Measurements from ENCODE around the gene NDST1. TPM values are rescaled to one million over a fixed set of nuclear protein-coding genes. Genes with fewer than 3 reads are reported as not detected.

NDST1 gene
- polyA plus RNA-seq, 4 donors: 53.2 to 64.0 (median 57.8) TPM

DNA sequence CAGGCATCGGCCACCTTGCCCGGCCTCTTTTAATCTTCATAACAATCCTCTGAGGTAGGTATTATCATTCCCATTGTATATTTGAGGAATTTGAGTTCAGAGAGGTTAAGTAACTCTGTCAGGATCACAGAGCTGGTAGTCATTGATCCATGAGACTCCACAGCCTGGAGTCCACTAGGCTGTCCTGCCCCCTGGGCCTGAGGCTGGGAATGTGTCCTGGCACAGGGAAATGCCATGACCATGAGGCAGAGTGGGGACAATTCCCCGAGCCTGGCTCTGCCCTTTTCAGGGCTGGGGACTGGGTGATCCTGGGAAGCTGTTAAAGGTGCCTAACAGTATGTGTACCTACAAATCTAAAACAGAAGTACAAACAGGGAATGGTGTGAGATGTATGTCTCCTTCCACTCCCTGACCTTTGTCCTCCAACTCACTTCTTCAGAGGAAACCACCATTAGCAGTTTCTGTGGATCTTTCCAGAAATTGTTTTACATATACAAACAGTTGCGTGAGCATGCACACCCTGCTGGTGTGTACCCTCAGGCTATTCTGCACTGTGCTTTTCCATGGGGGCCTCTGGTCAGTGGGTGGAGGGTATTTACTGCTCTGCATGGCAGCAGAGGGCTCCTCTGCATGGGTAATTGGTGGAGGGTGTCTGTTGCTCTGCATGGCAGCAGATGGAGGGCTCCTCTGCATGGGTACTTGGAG lies 53.8 kb downstream of the NDST1 start:
- no peak for DNase-seq (ENCODE audit: low read depth in 4 of 4, low spot score in 3 of 4)

DNA sequence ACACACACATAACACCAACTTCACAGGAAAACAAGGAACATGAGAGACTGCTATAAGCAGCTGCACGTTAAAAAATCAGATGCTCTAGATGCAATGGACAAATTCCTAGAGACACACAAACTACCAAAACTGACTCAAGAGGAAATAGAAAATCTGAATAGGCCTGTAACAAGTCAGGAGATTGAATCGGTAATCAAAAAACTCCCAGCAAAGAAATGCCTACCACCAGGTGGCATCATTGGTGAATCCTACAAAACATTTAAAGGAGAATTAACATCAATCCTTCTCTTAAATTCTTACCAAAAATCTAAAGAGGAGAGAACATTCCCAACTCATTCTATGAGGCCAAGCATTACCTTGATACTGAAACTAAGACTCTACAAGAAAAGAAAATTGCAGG lies 54.9 kb downstream of the NDST1 start:
- no peak for DNase-seq (ENCODE audit: low read depth in 4 of 4, low spot score in 3 of 4)

DNA sequence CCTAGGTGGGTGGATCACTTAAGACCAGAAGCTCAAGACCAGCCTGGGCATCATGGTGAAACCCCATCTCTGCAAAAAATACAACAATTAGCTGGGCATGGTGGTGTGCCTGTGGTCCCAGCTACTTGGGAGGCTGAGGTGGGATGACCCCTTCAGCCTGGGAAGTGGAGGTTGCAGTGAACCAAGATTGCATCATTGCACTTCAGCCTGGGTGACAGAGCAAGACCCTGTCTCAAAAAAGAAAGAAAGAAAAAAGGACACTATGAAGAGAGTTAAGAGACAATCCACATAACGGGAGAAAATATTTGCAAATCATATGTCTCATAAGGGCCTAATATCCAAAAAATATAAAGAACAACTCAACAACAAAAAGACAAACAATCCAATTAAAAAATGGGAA lies 57.9 kb downstream of the NDST1 start:
- no peak for DNase-seq (ENCODE audit: low read depth in 4 of 4, low spot score in 3 of 4)

DNA sequence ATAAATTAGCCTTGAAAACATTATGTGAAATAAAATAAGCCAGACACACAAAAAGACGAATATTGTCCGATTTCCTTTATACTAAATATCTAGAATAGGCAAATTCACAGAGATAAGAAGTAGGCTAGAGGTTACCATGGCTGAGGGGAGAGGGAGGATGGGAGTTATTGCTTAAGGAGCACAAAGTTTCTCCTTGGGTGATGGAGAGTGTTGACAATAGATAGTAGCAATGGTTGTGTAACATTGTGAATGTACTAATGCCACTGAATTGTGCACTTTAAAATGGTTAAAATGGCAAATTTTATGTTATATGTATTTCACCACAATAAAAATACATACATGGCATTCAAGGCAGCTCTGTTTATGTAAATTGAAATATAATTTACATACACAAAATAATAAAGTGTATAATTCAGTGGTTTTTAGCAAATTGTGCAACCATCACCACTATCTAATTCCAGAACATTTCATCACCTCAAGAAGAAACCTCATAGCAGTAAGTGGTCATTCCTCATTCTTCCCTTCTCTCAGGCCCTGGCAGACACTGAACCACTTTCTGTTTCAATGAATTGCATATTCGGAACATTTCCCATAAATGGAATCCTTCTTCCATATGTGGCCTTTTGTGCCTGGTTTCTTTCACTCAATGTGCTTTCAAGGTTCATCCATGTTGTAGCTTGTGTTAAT lies 59.2 kb downstream of the NDST1 start:
- DNase-seq (ENCODE audit: low read depth in 4 of 4, low spot score in 3 of 4): no peak

DNA sequence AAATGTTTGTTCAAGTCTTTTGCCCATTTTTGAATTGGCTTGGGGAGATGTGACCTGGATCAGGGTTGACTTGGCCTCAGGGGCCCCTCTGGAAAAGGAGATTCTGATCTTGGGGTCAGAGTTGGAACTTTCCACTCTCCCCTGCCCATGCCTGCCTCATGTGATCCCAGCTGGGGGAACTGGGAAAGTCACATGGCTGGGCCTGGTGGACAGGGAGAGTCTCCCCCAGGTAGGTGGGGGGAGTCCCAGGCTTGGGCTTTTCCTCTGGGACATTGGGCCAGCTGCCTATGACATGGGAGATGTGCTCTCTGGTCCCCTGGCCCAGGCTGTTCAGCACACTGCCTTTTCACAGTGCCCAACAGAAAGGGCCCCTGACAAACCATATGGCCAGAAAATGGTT lies 60.7 kb downstream of the NDST1 start:
- DNase-seq (ENCODE audit: low read depth in 4 of 4, low spot score in 3 of 4): no peak

DNA sequence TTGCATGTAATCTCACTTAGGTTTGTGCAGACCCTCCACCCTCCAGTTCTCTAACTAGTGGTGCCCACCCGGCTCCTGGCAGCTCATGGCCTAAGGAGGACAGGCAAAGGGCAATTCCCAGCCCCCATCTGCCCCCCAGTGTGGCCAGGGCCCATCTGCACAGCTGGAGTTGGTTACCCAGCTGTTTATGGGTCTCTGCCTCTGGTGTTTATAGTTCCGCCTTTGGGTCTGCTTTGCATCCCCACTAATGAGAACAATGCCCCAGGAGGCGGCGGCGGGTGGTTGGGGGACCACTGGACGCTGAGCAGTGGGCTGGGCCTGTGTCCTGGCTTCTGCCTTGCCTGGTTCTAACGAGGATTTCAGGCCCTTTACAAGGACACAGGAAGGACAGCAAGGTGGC lies 62.4 kb downstream of the NDST1 start:
- no peak for DNase-seq (ENCODE audit: low read depth in 4 of 4, low spot score in 3 of 4)

DNA sequence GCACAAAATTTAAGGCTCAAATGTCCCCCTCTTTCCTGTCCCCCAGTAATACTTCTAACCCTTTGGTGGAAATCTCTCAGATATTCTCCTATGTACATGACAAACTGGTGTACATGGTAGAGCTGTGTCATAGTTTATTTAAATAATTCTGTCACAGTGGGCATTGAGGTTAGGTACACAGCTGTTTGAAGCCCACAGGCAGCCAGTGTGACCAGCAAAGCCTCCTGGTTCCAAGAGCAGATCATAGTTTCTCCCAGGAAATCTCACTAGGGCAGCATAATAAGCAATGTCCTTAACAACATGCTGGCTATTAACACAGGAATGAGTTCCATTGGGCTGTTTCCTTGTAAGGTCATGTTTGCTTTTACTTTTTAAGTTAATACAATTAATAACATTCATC lies 63.9 kb downstream of the NDST1 start:
- DNase-seq (ENCODE audit: low read depth in 4 of 4, low spot score in 3 of 4): no peak

DNA sequence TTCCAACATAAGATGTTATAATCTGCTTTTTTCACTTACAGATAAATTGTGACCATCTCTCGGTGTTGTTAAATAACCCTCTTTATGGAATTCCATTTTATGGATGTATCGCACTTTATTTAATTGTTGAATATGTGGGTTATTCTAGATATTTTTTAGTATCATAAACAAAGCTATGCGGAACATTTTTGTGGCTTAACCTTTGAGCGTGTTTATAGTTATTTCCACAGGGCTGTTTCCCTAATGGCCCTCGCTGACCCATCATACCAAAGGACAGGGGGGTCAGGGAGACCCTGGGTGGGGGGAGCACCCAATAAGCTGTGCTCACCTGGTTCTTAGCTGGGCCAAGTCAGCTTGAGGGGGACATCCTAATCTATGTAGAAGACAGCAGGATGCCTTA lies 65.3 kb downstream of the NDST1 start:
- no peak for DNase-seq (ENCODE audit: low read depth in 4 of 4, low spot score in 3 of 4)

DNA sequence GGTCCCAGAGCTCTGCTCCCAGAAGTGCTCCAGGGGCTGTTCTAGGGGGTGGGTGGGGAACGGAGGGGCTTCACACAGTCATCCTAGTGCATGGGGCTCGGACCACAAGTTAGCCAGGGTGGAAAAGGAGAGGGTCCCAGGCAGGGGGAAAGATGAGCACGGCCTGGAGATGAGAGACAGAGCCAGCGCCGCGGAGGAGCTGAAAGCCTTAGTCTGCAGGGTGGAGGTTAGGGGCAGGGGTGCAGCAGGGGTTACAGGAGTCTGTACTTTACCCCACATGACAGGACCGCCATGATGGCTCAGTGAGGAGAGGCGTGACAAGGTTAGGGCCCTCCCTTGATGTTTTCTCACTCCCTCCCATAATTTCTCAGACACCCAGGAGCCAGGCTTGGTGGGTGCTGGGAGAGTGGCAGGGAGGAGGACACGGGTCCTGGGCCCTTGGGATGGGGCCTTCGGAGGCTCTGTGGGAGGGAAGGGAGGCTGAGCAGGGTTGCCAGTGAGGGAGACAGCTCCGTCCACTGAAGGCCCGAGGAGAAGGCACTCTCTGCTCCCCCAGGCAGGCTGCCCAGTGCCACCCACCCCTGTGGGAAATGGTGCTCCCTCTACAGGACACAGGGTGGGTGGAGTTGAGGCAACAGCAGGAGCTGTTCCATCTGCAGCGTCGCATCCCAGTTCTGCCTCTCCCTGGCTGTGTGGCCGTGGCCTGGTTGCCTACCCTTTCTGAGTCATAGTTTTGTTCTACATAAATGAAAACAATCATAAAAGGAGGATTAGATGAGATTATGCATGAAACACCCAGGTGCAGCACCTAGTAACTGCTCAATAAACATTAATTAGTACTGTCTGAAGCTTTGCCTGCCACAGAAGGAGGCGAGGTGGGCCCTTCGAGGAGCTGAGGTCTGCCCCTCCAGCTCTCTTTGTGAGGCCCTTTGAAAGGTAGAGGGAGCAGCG lies 66.2 kb downstream of the NDST1 start:
- DNase-seq (ENCODE audit: low read depth in 4 of 4, low spot score in 3 of 4): no peak

DNA sequence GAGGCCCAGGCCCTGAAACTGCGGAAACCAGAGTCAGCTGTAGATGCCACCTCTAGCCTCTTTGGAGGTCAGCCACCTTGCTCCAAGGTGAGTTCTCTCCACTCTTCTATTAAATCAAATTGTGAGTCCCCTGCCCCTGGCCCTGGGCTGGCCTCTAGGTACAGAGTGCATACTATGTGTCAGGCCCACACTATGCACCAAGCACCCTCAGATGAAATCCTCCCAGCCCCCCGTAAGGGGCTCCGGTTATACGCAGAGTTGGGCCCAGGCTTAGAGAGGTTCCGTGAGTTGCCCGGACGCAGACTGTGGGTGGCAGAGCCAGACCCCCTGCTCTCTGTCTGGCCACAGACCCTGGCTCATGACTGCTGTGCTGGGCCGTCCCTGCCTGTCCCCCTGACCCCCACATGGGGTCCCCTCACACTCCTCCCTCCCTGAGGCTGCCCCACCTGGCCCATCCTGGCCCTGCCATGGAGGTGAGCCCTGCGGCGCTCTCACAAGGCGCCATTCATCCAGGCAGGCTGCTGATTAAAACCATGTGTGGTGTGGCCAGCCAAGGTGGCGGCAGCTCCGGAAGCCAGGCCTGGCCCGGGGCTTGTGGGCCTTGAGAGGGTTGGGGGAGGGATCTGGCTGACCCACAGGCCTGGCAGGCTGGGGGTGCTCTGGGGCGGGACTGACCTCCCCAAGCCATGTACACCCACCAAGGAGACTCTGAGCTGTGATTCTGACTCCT lies 67.1 kb downstream of the NDST1 start:
- DNase-seq (ENCODE audit: low read depth in 4 of 4, low spot score in 3 of 4): no peak

DNA sequence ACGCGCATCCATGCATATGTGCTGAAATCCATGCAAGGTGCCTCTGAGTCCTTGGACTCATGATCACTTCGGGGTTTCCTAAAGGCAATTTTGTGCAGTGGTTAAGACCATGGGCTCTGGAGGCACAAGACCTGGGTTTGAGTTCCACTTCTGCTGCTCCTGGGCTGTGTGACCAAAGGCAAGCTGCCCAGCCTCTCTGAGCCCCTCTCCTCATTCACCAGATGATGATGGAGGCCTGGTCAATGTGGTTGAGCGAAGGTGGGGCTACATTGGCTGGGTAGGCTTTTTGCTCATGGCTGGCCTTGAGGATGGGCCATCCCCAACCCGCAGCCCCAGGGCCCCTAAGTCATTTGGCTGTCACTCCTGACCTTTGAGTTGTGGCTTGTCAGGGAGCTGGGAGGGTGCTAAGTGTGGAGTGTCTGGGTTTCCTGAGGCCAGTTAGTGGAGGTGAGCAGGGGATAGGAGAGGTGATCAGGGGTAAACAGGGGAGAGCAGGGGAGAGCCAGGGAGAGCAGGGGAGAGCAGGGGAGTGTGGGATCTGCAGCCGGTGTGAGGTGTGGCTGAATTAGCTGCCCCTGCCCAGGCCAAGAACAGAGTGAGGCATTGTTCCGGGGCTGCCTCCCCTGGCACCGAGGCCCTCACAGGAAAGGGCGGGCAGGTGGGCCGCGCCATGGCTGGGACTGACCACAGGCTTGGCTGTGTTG lies 68.0 kb downstream of the NDST1 start:
- no peak for DNase-seq (ENCODE audit: low read depth in 4 of 4, low spot score in 3 of 4)

DNA sequence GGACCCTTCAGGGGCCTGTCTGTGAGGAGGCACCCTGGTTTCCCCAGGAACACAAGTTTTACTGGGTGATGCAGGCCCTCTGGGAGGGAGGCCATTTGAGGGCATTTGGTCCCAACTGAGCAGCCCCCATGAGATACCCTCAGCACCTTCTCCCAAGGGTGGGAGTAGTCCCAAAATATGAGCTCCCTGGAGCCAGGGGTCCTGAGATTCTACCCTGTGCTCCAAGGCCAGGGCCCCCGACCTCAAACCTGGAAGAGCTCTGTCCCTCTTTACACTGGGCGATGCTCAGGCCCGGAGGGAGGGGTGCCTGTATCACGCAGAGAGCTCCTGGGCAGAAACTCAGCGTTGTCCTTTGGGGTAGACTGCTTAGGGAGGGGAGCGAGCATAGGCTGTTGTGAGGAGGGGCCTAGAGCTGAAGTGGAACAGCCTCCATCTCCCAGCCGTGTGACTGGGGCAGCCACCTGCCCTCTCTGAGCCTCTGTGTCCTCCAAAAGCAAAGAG lies 68.6 kb downstream of the NDST1 start:
- no peak for DNase-seq (ENCODE audit: low read depth in 4 of 4, low spot score in 3 of 4)

DNA sequence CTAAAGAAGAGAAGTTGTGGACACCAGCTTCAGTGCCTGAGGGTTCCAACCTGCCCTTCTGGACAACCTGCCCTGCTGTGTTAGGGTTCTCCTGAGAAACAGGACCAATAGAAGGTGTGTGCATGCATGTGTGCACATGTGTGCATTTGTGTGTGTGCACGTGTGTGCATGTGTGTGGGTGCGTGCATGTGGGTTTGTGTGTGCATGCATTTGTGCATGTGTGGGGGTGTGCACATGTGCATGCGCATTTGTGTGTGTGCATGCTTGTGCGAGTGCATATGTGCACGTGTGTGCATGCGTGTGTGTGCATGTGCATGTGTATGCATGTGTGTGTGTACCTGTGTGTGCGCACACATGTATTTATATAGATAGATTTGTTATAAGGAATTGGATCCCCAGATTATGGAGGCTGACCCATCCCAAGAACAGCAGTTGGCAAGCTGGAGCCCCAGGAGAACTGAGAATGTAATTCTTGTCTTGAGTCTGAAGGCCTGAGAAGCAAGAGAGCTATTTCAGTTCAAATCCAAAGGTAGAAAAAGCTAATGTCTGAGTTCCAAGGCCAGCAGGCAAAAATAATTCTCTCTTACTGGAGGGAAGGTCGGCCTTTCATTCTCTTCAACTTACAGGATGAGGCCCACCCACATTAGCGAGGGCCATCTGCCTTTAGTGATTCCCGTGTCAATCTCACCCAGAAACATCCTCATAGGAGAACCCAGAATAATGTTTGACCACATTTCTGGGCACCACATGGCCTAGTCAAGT lies 69.6 kb downstream of the NDST1 start:
- DNase-seq (ENCODE audit: low read depth in 4 of 4, low spot score in 3 of 4): no peak

DNA sequence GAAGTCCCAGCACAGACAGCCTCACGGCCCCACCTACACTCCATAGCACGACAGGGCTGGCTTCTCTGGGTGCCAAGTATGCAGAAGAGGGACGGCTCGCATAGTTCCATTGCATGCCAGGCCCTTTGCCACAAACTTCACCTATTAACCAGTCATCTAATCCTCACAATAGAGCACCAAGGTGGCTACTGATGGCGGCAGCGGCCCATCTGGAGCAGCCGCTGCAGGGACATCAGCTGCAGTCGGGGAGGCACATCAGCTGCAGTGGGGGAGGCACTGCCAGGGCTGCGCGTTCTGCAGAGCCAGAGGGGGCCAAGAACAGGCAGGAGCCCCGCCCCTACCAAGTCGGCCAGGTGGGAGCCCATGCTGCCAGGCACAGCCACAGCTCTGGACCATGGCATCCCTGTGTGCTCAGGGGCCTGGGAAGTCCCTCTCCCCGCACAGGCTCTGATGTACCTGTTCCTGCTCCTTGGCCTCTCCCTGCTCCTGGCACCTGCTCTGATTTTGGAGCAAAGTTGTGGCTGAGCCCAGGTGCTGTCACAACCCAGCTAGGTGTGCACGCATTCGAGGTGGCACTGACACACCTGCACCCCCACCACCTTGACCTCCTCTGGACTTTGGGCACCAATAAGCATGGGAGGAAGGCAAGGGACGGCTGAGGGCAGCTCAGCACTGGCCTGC lies 71.0 kb downstream of the NDST1 start:
- no peak for DNase-seq (ENCODE audit: low read depth in 4 of 4, low spot score in 3 of 4)

DNA sequence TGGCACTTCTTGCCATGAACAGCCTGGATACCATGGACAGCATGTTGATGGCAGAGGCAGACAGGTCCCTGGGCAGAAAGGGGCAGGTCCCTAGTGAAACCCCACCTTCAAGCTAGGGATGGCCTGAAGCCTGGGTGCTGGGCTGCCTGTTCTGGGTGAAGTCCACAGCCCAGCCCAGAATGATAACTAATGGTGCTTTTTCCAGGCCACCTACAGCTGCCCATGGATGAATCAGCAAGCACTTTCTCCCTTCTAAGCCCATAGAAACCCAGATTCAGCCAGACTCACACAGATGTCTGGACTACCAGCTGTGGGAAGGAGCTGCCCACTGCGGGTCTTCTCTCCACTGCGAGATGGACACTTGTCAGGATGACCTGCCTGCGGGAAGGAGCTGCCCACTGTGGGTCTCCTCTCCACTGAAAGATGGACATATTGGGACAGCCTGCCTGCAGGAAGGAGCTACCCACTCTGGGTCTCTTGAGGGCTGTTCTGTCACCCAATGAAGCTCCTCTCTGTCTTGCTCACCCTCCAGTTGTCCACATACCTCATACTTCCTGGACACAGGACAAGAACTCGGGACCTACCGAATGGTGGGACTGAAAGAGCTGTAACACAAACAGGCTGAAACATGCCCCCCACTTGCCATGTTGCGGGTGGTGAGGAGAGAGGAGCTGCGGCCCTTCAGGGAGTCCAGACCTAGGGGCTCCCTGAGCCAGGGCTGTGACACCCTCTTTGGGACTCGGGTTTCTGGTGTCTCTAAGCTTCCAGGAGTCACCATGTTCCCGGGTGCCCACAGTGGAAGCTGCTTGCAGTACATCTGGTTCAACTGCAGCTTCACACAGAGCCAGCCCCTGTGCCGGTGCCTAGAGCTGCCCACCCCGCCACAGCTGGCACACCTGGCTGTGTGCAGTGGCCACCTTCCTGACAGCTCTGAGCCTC lies 71.8 kb downstream of the NDST1 start:
- no peak for DNase-seq (ENCODE audit: low read depth in 4 of 4, low spot score in 3 of 4)

DNA sequence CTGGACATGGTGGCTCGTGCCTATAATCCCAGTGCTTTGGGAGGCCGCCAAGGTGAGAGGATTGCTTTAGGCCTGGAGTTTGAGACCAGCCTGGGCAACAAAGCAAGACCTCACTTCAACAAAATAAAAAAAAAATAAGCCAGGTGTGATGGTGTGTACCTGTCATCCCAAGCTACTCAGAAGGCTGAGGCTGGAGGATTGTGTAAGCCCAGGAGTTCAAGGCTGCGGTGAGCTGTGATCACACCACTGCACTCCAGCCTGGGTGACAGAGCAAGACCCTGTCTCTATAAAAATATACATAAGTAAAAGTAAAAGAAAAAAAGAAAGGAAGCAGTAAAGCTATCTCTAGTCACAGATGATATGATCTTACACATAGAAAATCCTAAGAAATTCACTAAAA lies 73.0 kb downstream of the NDST1 start:
- no peak for DNase-seq (ENCODE audit: low read depth in 4 of 4, low spot score in 3 of 4)
